DMS 273 treated with DMSO at 0.1 percent for 48 hours (cell line): ENCODE data around the gene TAAR8.
"Not testable (repeated sequence)": the region's sequence is repeated elsewhere in the genome, so short reads cannot be mapped to it uniquely, and the experiment has no call there.

ENCODE experiments used
- DNase-seq: peaks from one replicate; lab custom pipeline; 2025; lab: John Stamatoyannopoulos, UW

Gene TAAR8

GRCh38 chr6:132548746-132549463 is 3.6 kb upstream of the TAAR8 start:
- no peak for DNase-seq

GRCh38 chr6:132551214-132551613 is 1.3 kb upstream of the TAAR8 start:
- DNase-seq, result no peak

- not testable (repeated sequence) for DNase-seq
These were observed 7.6 kb downstream of the TAAR8 start for GRCh38 chr6:132560087-132560486.

GRCh38 chr6:132566404-132566803 is 13.9 kb downstream of the TAAR8 start:
- DNase-seq, result no peak

GRCh38 chr6:132567566-132567965 is 15.1 kb downstream of the TAAR8 start:
- no peak for DNase-seq

GRCh38 chr6:132568611-132569010 is 16.1 kb downstream of the TAAR8 start:
- no peak for DNase-seq

- DNase-seq, result no peak
These were observed 16.7 kb downstream of the TAAR8 start for GRCh38 chr6:132569170-132569569.

- DNase-seq, result no peak
These were observed 17.8 kb downstream of the TAAR8 start, which contains the start of gene TAAR6 for GRCh38 chr6:132570221-132570777. Gene TAAR6, plus strand, starts transcription at chr6:132570322. Its CDS starts 0 bp downstream, at chr6:132570322.

GRCh38 chr6:132571774-132572173 is 19.3 kb downstream of the TAAR8 start:
- no peak for DNase-seq

GRCh38 chr6:132584698-132585097 is 32.2 kb downstream of the TAAR8 start:
- DNase-seq, result no peak

GRCh38 chr6:132587424-132587823 is 35.0 kb downstream of the TAAR8 start:
- DNase-seq, result no peak

GRCh38 chr6:132589454-132589853 is 37.0 kb downstream of the TAAR8 start, which contains the start of gene TAAR5:
Gene TAAR5, minus strand, starts transcription at chr6:132589741. Its CDS starts 55 bp downstream, at chr6:132589686.
- DNase-seq, result no peak

GRCh38 chr6:132590362-132590761 is 37.9 kb downstream of the TAAR8 start:
- no peak for DNase-seq

- no peak for DNase-seq
These were observed 40.4 kb downstream of the TAAR8 start for GRCh38 chr6:132592855-132593254.

GRCh38 chr6:132596201-132596600 is 43.7 kb downstream of the TAAR8 start:
- DNase-seq, result no peak

GRCh38 chr6:132598473-132598872 is 46.0 kb downstream of the TAAR8 start:
- peak; percentile 1 for DNase-seq

- not testable (repeated sequence) for DNase-seq
These were observed 48.4 kb downstream of the TAAR8 start for GRCh38 chr6:132600900-132601299.
